HEK293 (cell line): ENCODE results near the gene MAP3K6.

ENCODE experiments used
- CTCF ChIA-PET: fragments of 350-600 bp; formaldehyde crosslinking; extraction: SDS; loops from one replicate; lab custom pipeline; 2021; ENCODE audit warnings: antibody characterized with exemption; lab: Yijun Ruan, JAX
- POLR2A ChIA-PET: fragments of 300-600 bp; formaldehyde crosslinking; extraction: SDS; loops from one replicate; lab custom pipeline; 2020; ENCODE audit warnings: antibody characterized with exemption, inconsistent platforms; lab: Yijun Ruan, JAX
- H3K27ac ChIP-seq: fragments of 200-500 bp; sonication (Bioruptor generic); 2 replicates; pipeline ENCODE4 v1.5.1; 2014; ENCODE audit warnings: low read depth, low read length, control low read depth, inconsistent platforms; ENCODE audit errors: extremely low read depth
- H3K36me3 ChIP-seq, 2 experiments: fragments of 200-500 bp in 1 of 2; sonication (Bioruptor generic) in 1 of 2; 1 replicate in 1 of 2; 2 replicates in 1 of 2; pipeline ENCODE4 v1.5.1; 2014 to 2017; ENCODE audit warnings: inconsistent platforms in 2 of 2, low read length in 2 of 2; ENCODE audit not compliant: control insufficient read depth in 2 of 2, insufficient read depth in 1 of 2
- H3K4me1 ChIP-seq: fragments of 200-500 bp; sonication (Bioruptor generic); 2 replicates; pipeline ENCODE4 v1.5.1; 2014; ENCODE audit warnings: mild to moderate bottlenecking, low read length, inconsistent platforms; ENCODE audit not compliant: control insufficient read depth, insufficient read depth
- H3K4me3 ChIP-seq: 2 replicates; pipeline ENCODE4 v1.5.1; 2011; ENCODE audit warnings: low read depth, mild to moderate bottlenecking, control low read depth, low read length, moderate library complexity
- H3K9me3 ChIP-seq: fragments of 200-500 bp; sonication (Bioruptor generic); 2 replicates; pipeline ENCODE4 v1.5.1; 2014; ENCODE audit warnings: low read depth, low read length, inconsistent platforms; ENCODE audit not compliant: control insufficient read depth, insufficient read depth
- HOXA7 ChIP-seq: sonication (generic); formaldehyde crosslinking; IDR thresholded peaks from 2 replicates; pipeline ENCODE4 v1.8.1; 2022; ENCODE audit warnings: missing genetic modification reagents, borderline replicate concordance
- KLF9 ChIP-seq: fragments of 450-650 bp; formaldehyde crosslinking; IDR thresholded peaks from 2 replicates; pipeline ENCODE4 v1.5.1; 2016; ENCODE audit warnings: missing biosample characterization, missing genetic modification characterization, low read depth
- TCF7L2 ChIP-seq: IDR thresholded peaks from 2 replicates; pipeline ENCODE4 v1.6.1; 2011; ENCODE audit warnings: low read depth, mild to moderate bottlenecking, inconsistent platforms, low read length, moderate library complexity, borderline replicate concordance
- ZBTB1 ChIP-seq: fragments of 450-650 bp; formaldehyde crosslinking; IDR thresholded peaks from 2 replicates; pipeline ENCODE4 v1.5.1; 2016; ENCODE audit warnings: missing biosample characterization, missing genetic modification characterization
- ZBTB8A ChIP-seq: fragments of 450-650 bp; formaldehyde crosslinking; IDR thresholded peaks from 2 replicates; pipeline ENCODE4 v1.5.1; 2016; ENCODE audit warnings: missing biosample characterization, missing genetic modification characterization
- ZNF211 ChIP-seq: fragments of 450-650 bp; formaldehyde crosslinking; IDR thresholded peaks from 2 replicates; pipeline ENCODE4 v1.5.1; 2016; ENCODE audit warnings: low read depth, missing biosample characterization, missing genetic modification characterization
- ZNF214 ChIP-seq: fragments of 450-650 bp; formaldehyde crosslinking; IDR thresholded peaks from 2 replicates; pipeline ENCODE4 v1.5.1; 2017; ENCODE audit warnings: missing biosample characterization, mild to moderate bottlenecking, missing genetic modification characterization, borderline replicate concordance
- ZNF394 ChIP-seq: fragments of 450-650 bp; formaldehyde crosslinking; IDR thresholded peaks from 2 replicates; pipeline ENCODE4 v1.5.1; 2016; ENCODE audit warnings: missing biosample characterization, missing genetic modification characterization, mild to moderate bottlenecking, moderate library complexity, borderline replicate concordance
- ZNF473 ChIP-seq: fragments of 450-650 bp; formaldehyde crosslinking; IDR thresholded peaks from 2 replicates; pipeline ENCODE4 v1.5.1; 2017; ENCODE audit warnings: missing biosample characterization, missing genetic modification characterization
- ZNF48 ChIP-seq: fragments of 450-650 bp; formaldehyde crosslinking; IDR thresholded peaks from 2 replicates; pipeline ENCODE4 v1.5.1; 2016; ENCODE audit warnings: missing biosample characterization, missing genetic modification characterization
- ZNF544 ChIP-seq: fragments of 450-650 bp; formaldehyde crosslinking; IDR thresholded peaks from 2 replicates; pipeline ENCODE4 v1.5.0; 2017; ENCODE audit warnings: missing biosample characterization, missing genetic modification characterization
- ZNF610 ChIP-seq: fragments of 450-650 bp; formaldehyde crosslinking; IDR thresholded peaks from 2 replicates; pipeline ENCODE4 v1.5.1; 2016; ENCODE audit warnings: missing biosample characterization, missing genetic modification characterization, borderline replicate concordance
- ZNF629 ChIP-seq: fragments of 450-650 bp; formaldehyde crosslinking; IDR thresholded peaks from 2 replicates; pipeline ENCODE4 v1.5.1; 2017; ENCODE audit warnings: missing biosample characterization, missing genetic modification characterization
- ZNF670 ChIP-seq: fragments of 450-650 bp; formaldehyde crosslinking; IDR thresholded peaks from 2 replicates; pipeline ENCODE4 v1.5.1; 2016; ENCODE audit warnings: missing biosample characterization, missing genetic modification characterization, low read depth
- ZNF768 ChIP-seq: fragments of 450-650 bp; formaldehyde crosslinking; IDR thresholded peaks from 2 replicates; pipeline ENCODE4 v1.5.1; 2018; ENCODE audit warnings: missing biosample characterization, mild to moderate bottlenecking, missing genetic modification characterization
- ZNF792 ChIP-seq: fragments of 450-650 bp; formaldehyde crosslinking; IDR thresholded peaks from 2 replicates; pipeline ENCODE4 v1.5.1; 2016; ENCODE audit warnings: missing biosample characterization, missing genetic modification characterization
- ZSCAN4 ChIP-seq: fragments of 450-650 bp; formaldehyde crosslinking; IDR thresholded peaks from 2 replicates; pipeline ENCODE4 v1.5.1; 2017; ENCODE audit warnings: missing biosample characterization, missing genetic modification characterization
- TF ChIP-seq, protein P1 (sequence below): fragments of 450-650 bp; formaldehyde crosslinking; IDR thresholded peaks from 2 replicates; pipeline ENCODE4 v1.5.0; 2017; ENCODE audit warnings: missing biosample characterization, missing genetic modification characterization, borderline replicate concordance
- TF ChIP-seq, protein P2 (sequence below): fragments of 450-650 bp; formaldehyde crosslinking; IDR thresholded peaks from 2 replicates; pipeline ENCODE4 v1.5.1; 2016; ENCODE audit warnings: missing biosample characterization, missing genetic modification characterization, low read depth

Gene MAP3K6

GRCh38 chr1:27413004-27413403 is 46.2 kb upstream of the MAP3K6 start:
- POLR2A ChIA-PET, result interaction anchor here (1.2 kb wide), 1 partner anchor 123 kb away, joined by 3 read pairs; no protein-coding TSS in a partner anchor
- TF ChIP-seq TCF7L2, result no peak
- TF ChIP-seq, protein P1, sequence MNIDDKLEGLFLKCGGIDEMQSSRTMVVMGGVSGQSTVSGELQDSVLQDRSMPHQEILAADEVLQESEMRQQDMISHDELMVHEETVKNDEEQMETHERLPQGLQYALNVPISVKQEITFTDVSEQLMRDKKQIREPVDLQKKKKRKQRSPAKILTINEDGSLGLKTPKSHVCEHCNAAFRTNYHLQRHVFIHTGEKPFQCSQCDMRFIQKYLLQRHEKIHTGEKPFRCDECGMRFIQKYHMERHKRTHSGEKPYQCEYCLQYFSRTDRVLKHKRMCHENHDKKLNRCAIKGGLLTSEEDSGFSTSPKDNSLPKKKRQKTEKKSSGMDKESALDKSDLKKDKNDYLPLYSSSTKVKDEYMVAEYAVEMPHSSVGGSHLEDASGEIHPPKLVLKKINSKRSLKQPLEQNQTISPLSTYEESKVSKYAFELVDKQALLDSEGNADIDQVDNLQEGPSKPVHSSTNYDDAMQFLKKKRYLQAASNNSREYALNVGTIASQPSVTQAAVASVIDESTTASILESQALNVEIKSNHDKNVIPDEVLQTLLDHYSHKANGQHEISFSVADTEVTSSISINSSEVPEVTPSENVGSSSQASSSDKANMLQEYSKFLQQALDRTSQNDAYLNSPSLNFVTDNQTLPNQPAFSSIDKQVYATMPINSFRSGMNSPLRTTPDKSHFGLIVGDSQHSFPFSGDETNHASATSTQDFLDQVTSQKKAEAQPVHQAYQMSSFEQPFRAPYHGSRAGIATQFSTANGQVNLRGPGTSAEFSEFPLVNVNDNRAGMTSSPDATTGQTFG (tag by site-specific recombination), result no peak
- no peak for TF ChIP-seq ZSCAN4 (tag by site-specific recombination)
- TF ChIP-seq ZNF792, result no peak
- TF ChIP-seq, protein P2, sequence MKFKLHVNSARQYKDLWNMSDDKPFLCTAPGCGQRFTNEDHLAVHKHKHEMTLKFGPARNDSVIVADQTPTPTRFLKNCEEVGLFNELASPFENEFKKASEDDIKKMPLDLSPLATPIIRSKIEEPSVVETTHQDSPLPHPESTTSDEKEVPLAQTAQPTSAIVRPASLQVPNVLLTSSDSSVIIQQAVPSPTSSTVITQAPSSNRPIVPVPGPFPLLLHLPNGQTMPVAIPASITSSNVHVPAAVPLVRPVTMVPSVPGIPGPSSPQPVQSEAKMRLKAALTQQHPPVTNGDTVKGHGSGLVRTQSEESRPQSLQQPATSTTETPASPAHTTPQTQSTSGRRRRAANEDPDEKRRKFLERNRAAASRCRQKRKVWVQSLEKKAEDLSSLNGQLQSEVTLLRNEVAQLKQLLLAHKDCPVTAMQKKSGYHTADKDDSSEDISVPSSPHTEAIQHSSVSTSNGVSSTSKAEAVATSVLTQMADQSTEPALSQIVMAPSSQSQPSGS (tag by site-specific recombination), result no peak
- H3K4me1 ChIP-seq, result no peaks in the 10 kb centered on the region
- H3K4me3 ChIP-seq, result no peak overlapping the region
- H3K9me3 ChIP-seq, result no peaks in the 10 kb centered on the region
- no peak overlapping the region for H3K27ac ChIP-seq
- CTCF ChIA-PET, result interaction anchor here (0.6 to 2.2 kb wide), 3 partner anchors 18 to 279 kb away, joined by 3 to 5 read pairs (median 4); no protein-coding TSS in a partner anchor
- H3K36me3 ChIP-seq, result peaks cover 16 to 95% of the 10 kb centered on the region in 2 experiments

- Histone ChIP-seq H3K4me3 (no peak overlapping the region), H3K9me3 (no peaks in the 10 kb centered on the region), H3K36me3 (peaks cover 16 to 95% of the 10 kb centered on the region in 2 experiments), H3K4me1 (no peaks in the 10 kb centered on the region), H3K27ac (no peak overlapping the region)
- ChIA-PET CTCF (interaction anchor here (0.6 to 2.2 kb wide), 4 partner anchors 18 to 280 kb away, joined by 3 to 5 read pairs (median 4); no protein-coding TSS in a partner anchor), POLR2A (interaction anchor here (1.2 kb wide), 1 partner anchor 123 kb away, joined by 3 read pairs; no protein-coding TSS in a partner anchor)
- TF ChIP-seq ZNF211, result no peak
- TF ChIP-seq ZNF670 (tag by site-specific recombination), result no peak
- no peak for TF ChIP-seq ZNF48
- no peak for TF ChIP-seq ZNF214 (tag by site-specific recombination)
- TF ChIP-seq ZBTB8A (tag by site-specific recombination), result no peak
- no peak for TF ChIP-seq ZBTB1 (tag by site-specific recombination)
- TF ChIP-seq ZNF473 (tag by site-specific recombination), result no peak
- no peak for TF ChIP-seq ZNF768 (tag by site-specific recombination)
- TF ChIP-seq ZNF544 (tag by site-specific recombination), result no peak
- TF ChIP-seq HOXA7 (CRISPR knock-in tag), result no peak
- no peak for TF ChIP-seq ZNF610 (tag by site-specific recombination)
Observed at GRCh38 chr1:27412502-27412901, 45.7 kb upstream of the MAP3K6 start.

- H3K4me1 ChIP-seq, result no peaks in the 10 kb centered on the region
- H3K9me3 ChIP-seq, result no peaks in the 10 kb centered on the region
- no peak overlapping the region for H3K27ac ChIP-seq
- ChIA-PET CTCF (interaction anchor here (1.9 kb wide), 1 partner anchor 197 kb away, joined by 22 read pairs; no protein-coding TSS in a partner anchor), POLR2A (interaction anchor here (1.5 kb wide), 1 partner anchor 79 kb away, joined by 5 read pairs; the partner anchor contains the start of gene WASF2)
- no peak overlapping the region for H3K4me3 ChIP-seq
- H3K36me3 ChIP-seq, result peaks cover 11 to 86% of the 10 kb centered on the region in 2 experiments
- no peak for TF ChIP-seq KLF9
- peak; percentile 28; the same call in 1 of the 2 replicates for TF ChIP-seq ZNF394 (tag by site-specific recombination)
- no peak for TF ChIP-seq ZNF629
- TF ChIP-seq, all 188 proteins: peak for 1
Observed at GRCh38 chr1:27410709-27411108, 43.9 kb upstream of the MAP3K6 start.
